Astrocyte of the spinal cord (primary cell): ENCODE measurements around the gene IQGAP2.

ENCODE experiments used
- DNase-seq: peaks from one replicate; pipeline ENCODE4 v3.0.0; 2011; ENCODE audit warnings: low read depth, low spot score
- H3K4me3 ChIP-seq: 2 replicates; pipeline ENCODE4 v1.5.1; 2011; ENCODE audit warnings: low read depth, mild to moderate bottlenecking, low read length, moderate library complexity
- CTCF ChIP-seq: IDR thresholded peaks from 2 replicates; pipeline ENCODE4 v1.5.1; 2012; ENCODE audit warnings: low read depth, mild to moderate bottlenecking, low read length, inconsistent platforms
- in situ Hi-C: cut with HindIII; loops from 2 replicates; pipeline ENCODE4 v1.10.0; 2017; ENCODE audit warnings: low sequenced_read_pairs

The IQGAP2 gene

GRCh38 chr5:76384189-76384588 is 18.9 kb upstream of the IQGAP2 start:
- in situ Hi-C loops = no loop called here
- no peak for DNase-seq
- no peak for TF ChIP-seq CTCF
- H3K4me3 ChIP-seq = no peak overlapping the region

- in situ Hi-C loops = no loop called here
- no peak for TF ChIP-seq CTCF
- no peak overlapping the region for H3K4me3 ChIP-seq
- no peak for DNase-seq
These were observed 18.4 kb upstream of the IQGAP2 start for GRCh38 chr5:76384705-76385104.

- in situ Hi-C loops = no loop called here
- TF ChIP-seq CTCF = no peak
- no peak for DNase-seq
- H3K4me3 ChIP-seq = no peak overlapping the region
These were observed 17.5 kb upstream of the IQGAP2 start for GRCh38 chr5:76385540-76385939.

GRCh38 chr5:76386360-76386759 is 16.7 kb upstream of the IQGAP2 start:
- no peak for TF ChIP-seq CTCF
- in situ Hi-C loops = no loop called here
- no peak for DNase-seq
- H3K4me3 ChIP-seq = no peak overlapping the region

GRCh38 chr5:76388236-76388635 is 14.8 kb upstream of the IQGAP2 start:
- no peak overlapping the region for H3K4me3 ChIP-seq
- TF ChIP-seq CTCF = no peak
- no peak for DNase-seq
- in situ Hi-C loops = no loop called here

GRCh38 chr5:76388791-76389512 is 14.1 kb upstream of the IQGAP2 start:
- DNase-seq = no peak
- no peak overlapping the region for H3K4me3 ChIP-seq
- in situ Hi-C loops = no loop called here
- no peak for TF ChIP-seq CTCF
